Right cardiac atrium (tissue), 5 donors: Measurements from ENCODE around the gene WASL. TPM values are rescaled to one million over a fixed set of nuclear protein-coding genes. Genes with fewer than 3 reads are reported as not detected.
"Not testable (repeated sequence)": the region's sequence is repeated elsewhere in the genome, so short reads cannot be mapped to it uniquely, and the experiment has no call there.

ENCODE experiments used
- ATAC-seq, 2 donors: fragments of 200-7000 bp; cut with Tn5 transposase; one replicate each; pipeline versions ENCODE4 v1.8.0 to v1.9.1; 2020; ENCODE audit warnings: moderate library complexity in 2 of 2, mild to moderate bottlenecking in 1 of 2
- DNase-seq, 3 donors: peaks; one replicate each; pipeline ENCODE4 v3.0.0-alpha.2; 2020
- H3K27ac ChIP-seq: one replicate; pipeline ENCODE4 v1.5.1; 2013; ENCODE audit warnings: mild to moderate bottlenecking, low read length, control low read depth, moderate library complexity
- H3K27me3 ChIP-seq: one replicate; pipeline ENCODE4 v1.6.1; 2013; ENCODE audit not compliant: control insufficient read depth, insufficient read depth
- H3K4me1 ChIP-seq: one replicate; pipeline ENCODE4 v1.6.1; 2013; ENCODE audit warnings: low read length; ENCODE audit not compliant: control insufficient read depth, insufficient read depth
- H3K4me3 ChIP-seq: one replicate; pipeline ENCODE4 v1.5.1; 2013; ENCODE audit warnings: low read length, control low read depth
- H3K9me3 ChIP-seq: one replicate; pipeline ENCODE4 v1.6.1; 2013; ENCODE audit warnings: low read length; ENCODE audit not compliant: control insufficient read depth
- WGBS: extraction: QIAGEN DNeasy Blood & Tissue Kit; methylation state at CpG from one replicate; pipeline ENCODE4 v1.1.7; 2013; 5-methylcytosine and 5-hydroxymethylcytosine counted together
- intact Hi-C, 4 donors: fragments of 100-400 bp; cut with DNase I; formaldehyde crosslinking; loops; one replicate each; pipeline versions ENCODE4 v1.11.0 to v1.14.0; 2022 to 2023
- polyA plus RNA-seq: library from polyadenylated mRNA; stranded (reverse); fragments of 200-250 nt; gene quantifications from one replicate; pipeline ENCODE4 v1.2.3, GENCODE V29; 2013
- total RNA-seq, 4 donors: library from RNA; stranded (reverse); fragmentation: NEBNext Ultra II Directional; extraction: Animal tissue kit (Norgen Biotek cat#: 25700); gene quantifications; one replicate each; pipeline ENCODE4 v1.2.1, GENCODE V29; 2021
- donor health status: healthy with polysubstance abuse.
- donor health status: DM: no; HTN: yes; CAD: no.
- donor health status: DM: no; HTN: no; CAD: no.
- donor health status: DM: no; HTN: yes; CAD: no; lungs with severe emphysema.
- donor health status: DM: yes; HTN: yes; CAD: no.

WASL gene
- total and polyA plus RNA-seq, 5 donors: 16.9 to 32.5 (median 27.9) TPM

DNA sequence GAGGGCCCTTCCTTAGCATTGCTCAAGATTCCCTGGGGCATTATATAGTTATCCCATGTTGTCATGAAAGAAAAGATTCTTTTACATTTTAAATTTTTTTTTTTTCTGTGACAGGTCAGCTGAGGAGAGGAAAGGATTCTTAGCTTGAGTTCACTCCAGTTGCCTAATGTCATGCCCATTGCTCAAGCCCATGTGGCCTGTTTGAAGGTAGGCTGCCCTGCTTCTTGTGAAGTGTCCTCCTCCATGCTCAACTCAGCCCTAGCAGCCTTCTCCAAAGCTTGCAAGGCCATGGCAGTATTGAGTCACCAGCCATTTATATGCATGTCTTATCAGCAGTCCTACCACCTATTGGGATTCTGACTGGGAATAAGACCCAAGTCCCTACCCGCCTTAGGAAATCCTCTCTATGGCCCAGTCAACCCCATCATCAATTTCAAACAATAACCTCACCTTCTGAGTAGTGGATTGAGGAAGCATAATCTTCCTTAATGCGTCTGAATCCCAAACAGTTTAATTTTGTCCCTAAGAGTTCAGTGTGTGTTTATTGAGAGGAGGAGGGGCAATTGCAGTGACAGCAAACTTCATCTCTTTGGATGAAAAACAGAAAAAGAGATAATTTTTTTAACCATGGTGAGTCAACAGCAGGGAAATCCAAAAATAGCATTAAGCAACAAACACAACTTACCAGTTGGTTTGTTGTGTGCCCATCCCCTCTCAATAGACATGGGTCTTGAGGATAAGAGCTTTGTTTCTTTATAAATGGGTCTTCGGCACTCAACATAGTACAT, 38.6 kb upstream of the WASL start:
- Histone ChIP-seq H3K4me3 (no peak overlapping the region), H3K27me3 (no peaks in the 10 kb centered on the region), H3K4me1 (no peaks in the 10 kb centered on the region), H3K27ac (no peak overlapping the region), H3K9me3 (no peaks in the 10 kb centered on the region)
- ATAC-seq (no peak), DNase-seq (no peak)
- intact Hi-C loops: no loop called here
- 77% methylated on average over 3 of the region's 3 CpGs for WGBS

DNA sequence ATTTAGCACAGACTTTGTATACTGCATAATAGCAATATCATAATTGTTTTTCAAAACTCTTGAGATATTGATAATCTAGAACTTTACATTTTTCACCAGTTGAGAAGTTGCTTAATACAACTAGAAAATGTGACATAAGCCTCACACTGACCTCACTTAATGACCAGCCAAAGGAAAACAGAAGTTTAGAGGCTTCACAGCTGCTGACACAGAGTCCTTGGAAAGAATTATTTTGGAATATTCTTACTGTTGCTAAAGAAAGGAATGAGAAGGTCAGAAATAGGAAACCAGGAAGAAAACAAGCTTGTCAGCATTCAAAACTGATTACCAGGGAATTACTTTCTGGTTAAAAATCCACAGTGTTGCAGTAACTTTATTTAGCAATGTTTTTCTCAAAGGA, 35.5 kb upstream of the WASL start:
- H3K4me3 ChIP-seq: no peak overlapping the region
- H3K4me1 ChIP-seq: no peaks in the 10 kb centered on the region
- no peak for DNase-seq
- no peak overlapping the region for H3K27ac ChIP-seq
- intact Hi-C loops: no loop called here
- no peaks in the 10 kb centered on the region for H3K9me3 ChIP-seq
- no peaks in the 10 kb centered on the region for H3K27me3 ChIP-seq
- peak; percentile 67 to 87 for ATAC-seq

DNA sequence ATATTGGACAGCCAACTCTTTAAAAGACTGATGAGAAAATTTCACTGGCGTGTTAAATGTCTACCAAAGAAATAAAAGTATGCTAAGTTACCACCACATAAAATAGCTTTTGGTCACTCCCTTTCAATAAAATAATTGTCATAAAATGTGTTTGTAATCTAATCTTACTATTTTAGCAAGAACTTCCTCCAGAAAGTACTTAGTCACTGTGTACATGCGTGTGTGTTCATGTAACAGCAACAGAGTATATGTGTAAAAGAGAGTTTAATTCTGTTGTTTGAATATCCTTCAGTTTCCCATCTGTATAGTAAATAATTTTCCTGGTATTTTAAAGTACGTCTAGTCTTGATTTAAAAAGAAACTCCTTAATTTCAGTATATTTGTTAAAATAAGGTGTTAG, 35.0 kb upstream of the WASL start:
- 67% methylated on average over 3 of the region's 3 CpGs for WGBS
- Histone ChIP-seq H3K4me3 (no peak overlapping the region), H3K4me1 (no peaks in the 10 kb centered on the region), H3K9me3 (no peaks in the 10 kb centered on the region), H3K27me3 (no peaks in the 10 kb centered on the region), H3K27ac (no peak overlapping the region)
- ATAC-seq: no peak
- DNase-seq: no peak
- intact Hi-C loops: no loop called here

DNA sequence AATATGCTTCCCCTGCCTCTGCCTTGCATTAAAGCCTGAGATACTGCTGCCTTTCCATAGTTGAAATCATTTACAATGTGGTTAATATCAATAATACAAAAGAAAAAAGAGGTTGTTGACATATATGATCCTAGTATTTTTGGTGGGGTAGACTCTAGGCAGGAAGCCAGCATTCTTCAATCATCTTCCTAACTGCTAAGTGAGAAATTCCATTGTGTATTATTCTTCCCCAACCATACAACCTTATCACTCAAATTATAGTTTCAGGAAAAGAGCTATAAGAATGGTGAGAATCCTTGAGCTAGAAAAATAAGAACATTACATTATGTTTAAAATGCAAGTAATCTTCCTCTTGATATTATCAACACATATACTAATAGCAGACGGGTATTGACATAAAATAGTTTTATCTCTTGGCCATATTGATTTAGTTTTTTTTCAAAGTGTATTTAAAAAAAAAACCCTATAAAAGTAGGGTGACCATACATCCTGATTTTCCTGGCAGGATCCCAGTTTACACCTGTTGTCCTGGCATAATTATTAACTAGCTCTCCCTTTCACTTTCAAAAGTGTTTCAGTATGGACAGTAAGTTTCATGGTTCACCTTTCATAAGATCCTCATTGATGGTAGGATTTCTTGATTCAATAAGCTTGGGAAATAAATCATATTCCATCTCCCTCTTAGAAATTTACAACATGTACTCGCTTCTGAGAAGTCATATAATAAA, 33.4 kb upstream of the WASL start:
- 67% methylated on average over 2 of the region's 2 CpGs for WGBS
- Histone ChIP-seq H3K9me3 (no peaks in the 10 kb centered on the region), H3K27me3 (no peaks in the 10 kb centered on the region), H3K27ac (no peak overlapping the region), H3K4me1 (no peaks in the 10 kb centered on the region), H3K4me3 (no peak overlapping the region)
- intact Hi-C loops: no loop called here
- DNase-seq (no peak), ATAC-seq (no peak)

DNA sequence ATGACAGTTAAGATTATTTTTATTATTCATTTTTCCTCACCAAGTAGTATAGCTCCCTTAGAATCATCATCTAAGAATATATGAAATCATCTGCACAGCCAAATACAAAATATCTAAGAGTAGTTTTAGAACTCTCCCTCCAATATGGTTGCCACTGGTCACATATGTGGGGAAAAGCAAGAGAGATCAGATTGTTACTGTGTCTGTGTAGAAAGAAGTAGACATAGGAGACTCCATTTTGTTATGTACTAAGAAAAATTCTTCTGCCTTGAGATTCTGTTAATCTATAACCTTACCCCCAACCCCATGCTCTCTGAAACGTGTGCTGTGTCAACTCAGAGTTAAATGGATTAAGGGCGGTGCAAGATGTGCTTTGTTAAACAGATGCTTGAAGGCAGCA, 31.7 kb upstream of the WASL start:
- intact Hi-C loops, H3K4me1 ChIP-seq, H3K4me3 ChIP-seq, H3K9me3 ChIP-seq, ATAC-seq, H3K27ac ChIP-seq, DNase-seq, H3K27me3 ChIP-seq: not testable (repeated sequence)
- 53% methylated on average over 2 of the region's 2 CpGs for WGBS

DNA sequence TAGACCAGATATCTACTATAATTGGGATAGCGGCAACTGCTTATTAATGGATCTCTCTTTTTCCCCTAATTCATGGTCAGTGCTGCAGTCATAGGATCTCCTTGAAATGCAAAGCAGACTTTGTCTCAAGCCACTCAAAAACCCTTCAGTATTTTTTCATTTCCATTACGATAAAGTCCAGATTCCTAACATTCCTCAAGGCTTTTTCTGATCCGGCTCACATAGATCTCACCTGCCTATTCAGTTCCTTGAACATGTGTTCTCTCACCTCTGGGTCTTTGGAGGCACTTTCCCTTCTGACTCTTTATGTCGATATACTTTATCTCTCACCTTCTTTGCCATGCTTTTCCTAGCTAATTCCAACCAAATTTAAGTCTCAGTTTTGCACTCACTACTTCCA, 25.7 kb upstream of the WASL start:
- no peak overlapping the region for H3K27ac ChIP-seq
- no peaks in the 10 kb centered on the region for H3K27me3 ChIP-seq
- no peaks in the 10 kb centered on the region for H3K4me1 ChIP-seq
- intact Hi-C loops: no loop called here
- DNase-seq (no peak), ATAC-seq (no peak)
- no peak overlapping the region for H3K4me3 ChIP-seq
- H3K9me3 ChIP-seq: no peaks in the 10 kb centered on the region
- WGBS: 87% methylated on average over 4 of the region's 4 CpGs

DNA sequence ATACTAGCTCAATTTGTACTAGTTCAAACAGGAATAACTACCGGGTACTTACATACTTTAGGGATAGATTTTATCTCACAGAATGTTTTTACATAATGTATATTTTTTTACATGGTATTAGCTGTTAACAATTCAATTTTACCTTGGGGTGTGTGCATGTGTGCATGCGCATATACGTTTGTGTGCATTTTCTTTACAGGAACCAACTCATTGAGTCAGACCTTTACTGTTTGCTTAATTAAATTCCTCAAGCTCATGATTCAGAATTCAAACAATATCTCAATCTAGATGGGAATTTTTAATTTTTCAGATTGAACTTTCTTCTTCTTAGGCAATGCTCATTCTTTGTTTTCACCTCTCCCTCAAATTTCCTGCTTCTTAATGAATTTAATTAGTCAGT, 24.7 kb upstream of the WASL start:
- no peaks in the 10 kb centered on the region for H3K9me3 ChIP-seq
- ATAC-seq (no peak), DNase-seq (no peak)
- H3K27ac ChIP-seq: no peak overlapping the region
- WGBS: 94% methylated on average over 3 of the region's 3 CpGs
- H3K27me3 ChIP-seq: no peaks in the 10 kb centered on the region
- no peak overlapping the region for H3K4me3 ChIP-seq
- no peaks in the 10 kb centered on the region for H3K4me1 ChIP-seq
- intact Hi-C loops: no loop called here

DNA sequence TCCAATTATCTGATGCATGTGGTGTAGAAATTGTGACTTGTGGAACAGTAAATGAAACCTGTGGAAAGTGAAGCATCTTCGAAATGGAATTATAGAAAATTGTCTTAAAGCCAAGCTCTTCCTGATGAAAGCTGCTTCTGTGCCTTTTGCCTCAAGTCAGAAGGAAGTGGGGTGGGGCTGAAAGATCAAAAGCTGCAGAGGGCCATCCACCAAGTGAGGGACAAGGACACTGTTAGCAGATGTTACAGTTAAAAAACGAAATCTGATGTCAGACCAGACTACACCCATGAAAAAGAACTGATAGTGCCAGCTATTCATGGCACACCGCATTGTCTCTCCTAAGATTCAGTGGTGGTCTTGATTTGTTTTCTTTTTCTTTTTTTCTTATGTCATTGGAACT, 23.8 kb upstream of the WASL start:
- Histone ChIP-seq H3K27me3 (no peaks in the 10 kb centered on the region), H3K4me3 (no peak overlapping the region), H3K4me1 (no peaks in the 10 kb centered on the region), H3K9me3 (no peaks in the 10 kb centered on the region), H3K27ac (no peak overlapping the region)
- DNase-seq: no peak
- WGBS: 73% methylated on average over 3 of the region's 3 CpGs
- ATAC-seq: no peak
- intact Hi-C loops: no loop called here

DNA sequence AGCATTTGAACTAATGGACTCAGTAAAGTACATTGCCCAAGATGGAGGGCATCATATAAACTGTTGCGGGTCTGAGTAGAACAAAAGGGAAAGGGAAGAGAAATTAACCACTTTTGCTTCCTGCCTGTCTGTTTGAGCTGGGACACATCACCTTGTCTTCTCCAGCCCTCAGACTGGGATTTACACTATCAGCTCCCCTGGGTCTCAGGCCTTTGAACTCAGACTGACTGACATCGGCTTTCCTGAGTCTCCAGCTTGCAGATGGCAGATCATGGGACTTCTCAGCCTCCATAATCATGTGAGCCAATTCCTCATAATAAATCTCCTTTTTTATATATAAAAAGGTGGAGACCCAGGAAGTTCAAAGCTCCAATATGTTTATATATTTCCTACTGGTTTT, 23.0 kb upstream of the WASL start:
- no peak overlapping the region for H3K27ac ChIP-seq
- no peaks in the 10 kb centered on the region for H3K9me3 ChIP-seq
- DNase-seq: no peak
- no peaks in the 10 kb centered on the region for H3K27me3 ChIP-seq
- WGBS: 69% methylated on average over 2 of the region's 2 CpGs
- no peaks in the 10 kb centered on the region for H3K4me1 ChIP-seq
- no peak for ATAC-seq
- H3K4me3 ChIP-seq: no peak overlapping the region
- intact Hi-C loops: no loop called here

DNA sequence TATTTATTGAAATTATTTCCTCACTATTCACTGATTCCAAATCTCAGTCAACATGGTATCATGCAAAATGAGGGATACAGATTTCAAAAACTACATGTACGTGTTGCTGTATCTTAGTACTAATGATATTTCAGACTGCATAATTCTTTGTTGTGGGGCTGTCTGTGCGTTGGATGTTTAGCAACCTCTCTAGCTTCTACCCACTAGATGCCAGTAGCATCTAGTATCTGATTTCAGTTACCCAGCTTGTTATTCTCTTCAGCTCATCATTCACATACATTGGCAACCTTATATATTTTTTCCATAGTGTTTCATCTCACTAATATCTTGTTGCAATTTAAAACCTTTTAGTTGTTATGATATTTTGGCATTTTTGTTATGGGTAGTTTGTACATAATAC, 22.5 kb upstream of the WASL start:
- no peak for ATAC-seq
- H3K27ac ChIP-seq: no peak overlapping the region
- 67% methylated on average over 2 of the region's 2 CpGs for WGBS

DNA sequence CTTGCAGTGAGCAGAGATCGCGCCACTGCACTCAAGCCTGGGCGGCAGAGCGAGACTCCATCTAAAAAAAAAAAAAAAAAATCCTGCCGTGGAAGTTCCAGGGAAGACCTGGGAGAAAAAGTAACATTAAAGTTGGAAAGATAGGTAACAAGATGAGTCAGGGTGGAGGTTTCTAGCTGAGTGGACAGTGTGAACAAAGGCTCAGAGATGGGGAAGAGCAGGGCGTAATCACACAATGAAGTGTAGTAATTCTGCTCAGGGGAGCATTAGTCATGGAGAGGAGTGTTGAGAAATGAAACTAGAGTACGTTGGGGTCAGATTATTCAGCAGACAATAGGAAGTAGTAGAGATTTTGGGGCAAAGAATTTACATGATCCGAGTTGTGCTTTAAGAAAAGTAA, 21.6 kb upstream of the WASL start:
- intact Hi-C loops: no loop called here
- H3K4me3 ChIP-seq: no peak overlapping the region

More for the DNA sequence above, 22.5 kb upstream of the WASL start:
- Histone ChIP-seq H3K27me3 (no peaks in the 10 kb centered on the region), H3K9me3 (no peaks in the 10 kb centered on the region), H3K4me3 (no peak overlapping the region), H3K4me1 (no peaks in the 10 kb centered on the region)
- no peak for DNase-seq
- intact Hi-C loops: no loop called here

More for the DNA sequence above, 21.6 kb upstream of the WASL start:
- Histone ChIP-seq H3K9me3 (no peaks in the 10 kb centered on the region), H3K4me1 (no peaks in the 10 kb centered on the region), H3K27ac (no peak overlapping the region), H3K27me3 (no peaks in the 10 kb centered on the region)
- peak; percentile 29 to 58 for ATAC-seq
- no peak for DNase-seq
- 82% methylated on average over 8 of the region's 8 CpGs for WGBS
